Fibroblast of peridontal ligament (primary cell): ENCODE measurements around the gene IRX3.

Experiments used
- DNase-seq: peaks from one replicate; pipeline ENCODE4 v3.0.0-alpha.2; 2010; ENCODE audit errors: extremely low read depth

IRX3 gene

GRCh38 chr16:54290833-54291655, 4.5 kb upstream of the IRX3 start:
- no peak for DNase-seq

GRCh38 chr16:54289945-54290832, 3.6 kb upstream of the IRX3 start:
- no peak for DNase-seq

- no peak for DNase-seq
Measured at GRCh38 chr16:54289242-54289944, 2.8 kb upstream of the IRX3 start.

- no peak for DNase-seq
Measured at GRCh38 chr16:54288835-54289241, 2.3 kb upstream of the IRX3 start.

GRCh38 chr16:54288030-54288834, 1.6 kb upstream of the IRX3 start:
- no peak for DNase-seq

GRCh38 chr16:54287131-54288029, 793 bp upstream of the IRX3 start:
- DNase-seq: peak; percentile 13

GRCh38 chr16:54286090-54286365, 559 bp downstream of the IRX3 start:
- no peak for DNase-seq

- peak; percentile 57 for DNase-seq
Measured at GRCh38 chr16:54285414-54286089, 1.0 kb downstream of the IRX3 start.

- peak; percentile 34 for DNase-seq
Measured at GRCh38 chr16:54284931-54285413, 1.6 kb downstream of the IRX3 start.

- DNase-seq: no peak
Measured at GRCh38 chr16:54284319-54284930, 2.2 kb downstream of the IRX3 start.

- DNase-seq: no peak
Measured at GRCh38 chr16:54283725-54284318, 2.8 kb downstream of the IRX3 start.

- no peak for DNase-seq
Measured at GRCh38 chr16:54282928-54283724, 3.5 kb downstream of the IRX3 start.

GRCh38 chr16:54282202-54282927, 4.2 kb downstream of the IRX3 start:
- peak; percentile 21 for DNase-seq

- no peak for DNase-seq
Measured at GRCh38 chr16:54281535-54282201, 4.9 kb downstream of the IRX3 start.

GRCh38 chr16:54280751-54281150, 5.8 kb downstream of the IRX3 start:
- peak; percentile 20 for DNase-seq

- DNase-seq: no peak
Measured at GRCh38 chr16:54277845-54278703, 8.5 kb downstream of the IRX3 start.
